ENCODE measurements around the gene ZBTB9.

GRCh38 chr6:33415831-33416230, 38.5 kb upstream of the ZBTB9 start:
- no peak for TF ChIP-seq POLR2A (IDR thresholded peaks at IDR 0.05)
- TF ChIP-seq, protein P1, sequence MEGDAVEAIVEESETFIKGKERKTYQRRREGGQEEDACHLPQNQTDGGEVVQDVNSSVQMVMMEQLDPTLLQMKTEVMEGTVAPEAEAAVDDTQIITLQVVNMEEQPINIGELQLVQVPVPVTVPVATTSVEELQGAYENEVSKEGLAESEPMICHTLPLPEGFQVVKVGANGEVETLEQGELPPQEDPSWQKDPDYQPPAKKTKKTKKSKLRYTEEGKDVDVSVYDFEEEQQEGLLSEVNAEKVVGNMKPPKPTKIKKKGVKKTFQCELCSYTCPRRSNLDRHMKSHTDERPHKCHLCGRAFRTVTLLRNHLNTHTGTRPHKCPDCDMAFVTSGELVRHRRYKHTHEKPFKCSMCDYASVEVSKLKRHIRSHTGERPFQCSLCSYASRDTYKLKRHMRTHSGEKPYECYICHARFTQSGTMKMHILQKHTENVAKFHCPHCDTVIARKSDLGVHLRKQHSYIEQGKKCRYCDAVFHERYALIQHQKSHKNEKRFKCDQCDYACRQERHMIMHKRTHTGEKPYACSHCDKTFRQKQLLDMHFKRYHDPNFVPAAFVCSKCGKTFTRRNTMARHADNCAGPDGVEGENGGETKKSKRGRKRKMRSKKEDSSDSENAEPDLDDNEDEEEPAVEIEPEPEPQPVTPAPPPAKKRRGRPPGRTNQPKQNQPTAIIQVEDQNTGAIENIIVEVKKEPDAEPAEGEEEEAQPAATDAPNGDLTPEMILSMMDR (IDR thresholded peaks at IDR 0.05), result no peak
